ENCODE results near the gene ABCD2. TPM values are rescaled to one million over a fixed set of nuclear protein-coding genes. Genes with fewer than 3 reads are reported as not detected.

The ABCD2 gene
- polyA plus RNA-seq, 1 experiment: not detected

GRCh38 chr12:39620659-39621658, 1.4 kb upstream of the ABCD2 start:
- no peaks in the 10 kb centered on the region for H3K36me3 ChIP-seq (ENCODE audit: control insufficient read depth, insufficient read depth, low read length)
- ChIA-PET CTCF (interaction anchor here (1.3 kb wide), 2 partner anchors 11 to 16 kb away, joined by 3 read pairs; no protein-coding TSS in a partner anchor), POLR2A (no interaction called here)
- no peaks in the 10 kb centered on the region for H3K27me3 ChIP-seq (ENCODE audit: control insufficient read depth, insufficient read depth, low read length)
- peak overlapping the region; percentile 51 for H3K4me3 ChIP-seq (ENCODE audit: low read depth, low read length)
- no peak for TF ChIP-seq CTCF (IDR thresholded peaks at IDR 0.05; ENCODE audit: insufficient read depth, low read depth, low read length)
- no peak for DNase-seq (ENCODE audit: low read depth)

DNA sequence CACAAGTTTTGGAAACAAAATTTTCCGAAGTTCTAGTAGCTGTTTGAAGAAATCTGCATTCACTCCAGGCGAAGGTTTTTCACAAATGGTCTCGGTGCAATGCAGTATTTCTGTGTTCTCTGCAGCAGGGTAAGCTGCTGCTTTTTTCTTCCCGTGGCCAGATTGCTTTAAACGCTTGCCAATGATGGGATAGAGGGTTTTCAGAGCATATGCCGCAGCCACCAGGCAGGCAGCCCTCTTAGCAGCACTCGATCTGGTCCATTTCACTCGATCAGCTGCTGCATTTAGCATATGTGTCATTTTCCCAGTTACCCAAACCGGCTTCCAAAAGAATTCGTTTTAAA, 315 bp downstream of the ABCD2 start:
- Histone ChIP-seq H3K27me3 (ENCODE audit: control insufficient read depth, insufficient read depth, low read length) (no peaks in the 10 kb centered on the region), H3K36me3 (ENCODE audit: control insufficient read depth, insufficient read depth, low read length) (no peaks in the 10 kb centered on the region), H3K4me3 (ENCODE audit: low read depth, low read length) (peak overlapping the region; percentile 51)
- TF ChIP-seq CTCF (IDR thresholded peaks at IDR 0.05; ENCODE audit: insufficient read depth, low read depth, low read length): no peak
- POLR2A ChIA-PET: no interaction called here
- CTCF ChIA-PET: interaction anchor here (0.6 to 1.3 kb wide), 3 partner anchors 15 to 387 kb away, joined by 3 read pairs; no protein-coding TSS in a partner anchor
- no peak for DNase-seq (ENCODE audit: low read depth)

DNA sequence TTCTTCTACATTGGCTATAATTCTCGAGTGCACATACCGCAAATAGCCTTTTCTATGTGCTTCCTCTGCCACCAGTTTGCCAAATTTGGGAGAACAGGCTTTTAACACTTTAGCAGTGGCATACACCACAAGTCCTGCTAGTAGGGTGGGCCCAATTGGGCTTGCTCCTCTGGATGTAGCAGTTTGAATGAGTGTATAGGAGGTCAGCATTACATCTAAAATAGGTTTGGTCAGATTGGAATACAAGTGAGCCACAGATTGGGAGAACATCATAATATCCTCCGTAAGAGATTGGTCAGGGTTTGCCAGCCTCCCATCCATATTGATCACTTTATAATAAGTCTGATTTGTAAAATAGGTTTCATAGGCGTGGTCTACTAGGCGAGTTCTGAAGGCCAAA, 902 bp downstream of the ABCD2 start:
- TF ChIP-seq CTCF (IDR thresholded peaks at IDR 0.05; ENCODE audit: insufficient read depth, low read depth, low read length): no peak
- Histone ChIP-seq H3K4me3 (ENCODE audit: low read depth, low read length) (no peak overlapping the region), H3K27me3 (ENCODE audit: control insufficient read depth, insufficient read depth, low read length) (no peaks in the 10 kb centered on the region), H3K36me3 (ENCODE audit: control insufficient read depth, insufficient read depth, low read length) (no peaks in the 10 kb centered on the region)
- CTCF ChIA-PET: interaction anchor here (0.6 kb wide), 1 partner anchor 117 kb away, joined by 3 read pairs; no protein-coding TSS in a partner anchor
- no peak for DNase-seq (ENCODE audit: low read depth)
- POLR2A ChIA-PET: no interaction called here

DNA sequence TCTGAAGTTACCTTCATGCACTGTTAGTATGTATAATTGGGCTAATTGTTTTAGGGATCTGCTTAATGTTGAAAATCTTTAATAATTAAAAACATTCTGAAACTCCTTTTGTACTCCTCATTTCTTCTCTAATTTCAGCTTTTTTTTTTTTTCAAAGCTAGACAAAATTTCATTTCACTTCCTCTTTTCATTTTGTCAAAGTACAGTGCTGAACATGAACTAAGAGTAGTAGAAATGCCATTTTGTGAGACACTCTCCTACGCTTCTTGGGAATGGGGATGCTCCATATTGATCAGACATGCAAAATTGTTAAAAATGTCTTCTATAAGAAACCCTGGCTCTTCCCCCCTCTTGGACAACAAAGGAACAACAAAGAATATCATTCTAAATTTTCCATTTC, 1.7 kb downstream of the ABCD2 start:
- no peak for TF ChIP-seq CTCF (IDR thresholded peaks at IDR 0.05; ENCODE audit: insufficient read depth, low read depth, low read length)
- no peaks in the 10 kb centered on the region for H3K36me3 ChIP-seq (ENCODE audit: control insufficient read depth, insufficient read depth, low read length)
- H3K27me3 ChIP-seq (ENCODE audit: control insufficient read depth, insufficient read depth, low read length): no peaks in the 10 kb centered on the region
- no peak overlapping the region for H3K4me3 ChIP-seq (ENCODE audit: low read depth, low read length)
- DNase-seq (ENCODE audit: low read depth): no peak
- ChIA-PET CTCF (no interaction called here), POLR2A (no interaction called here)

GRCh38 chr12:39616666-39617065, 2.9 kb downstream of the ABCD2 start:
- H3K4me3 ChIP-seq (ENCODE audit: low read depth, low read length): no peak overlapping the region
- no peak for TF ChIP-seq CTCF (IDR thresholded peaks at IDR 0.05; ENCODE audit: insufficient read depth, low read depth, low read length)
- no peaks in the 10 kb centered on the region for H3K27me3 ChIP-seq (ENCODE audit: control insufficient read depth, insufficient read depth, low read length)
- DNase-seq (ENCODE audit: low read depth): no peak
- H3K36me3 ChIP-seq (ENCODE audit: control insufficient read depth, insufficient read depth, low read length): no peaks in the 10 kb centered on the region
- CTCF ChIA-PET: no interaction called here
- POLR2A ChIA-PET: no interaction called here

Data from BJ (cell line).